Spleen (tissue), 11 donors: ENCODE results near the gene CLIP1. TPM values are rescaled to one million over a fixed set of nuclear protein-coding genes. Genes with fewer than 3 reads are reported as not detected.
A peak's percentile ranks its signal among the peaks of the same experiment; 100 is the strongest.

Experiments
- DNase-seq: peaks from one replicate; pipeline ENCODE4 v3.0.0-alpha.2; 2020
- H3K27ac ChIP-seq, 8 donors: fragments of 200-600 bp; sonication (generic) in 7 of 8; 1 replicate in 4 of 8; 2 replicates in 4 of 8; pipeline versions ENCODE4 v1.5.0 to v1.8.0; 2016 to 2021; ENCODE audit warnings: inconsistent platforms in 4 of 8, mild to moderate bottlenecking in 4 of 8, moderate library complexity in 1 of 8
- H3K27me3 ChIP-seq, 7 donors: fragments of 200-600 bp; sonication (generic) in 6 of 7; replicated peaks in 1 of 7; 1 replicate in 4 of 7; 2 replicates in 3 of 7; pipeline versions ENCODE4 v1.5.0 to v1.8.0; 2016 to 2021; ENCODE audit warnings: inconsistent platforms in 3 of 7, mild to moderate bottlenecking in 1 of 7
- H3K36me3 ChIP-seq, 6 donors: fragments of 200-600 bp; sonication (generic) in 5 of 6; 1 replicate in 4 of 6; 2 replicates in 2 of 6; pipeline versions ENCODE4 v1.5.0 to v1.8.0; 2016 to 2021; ENCODE audit warnings: inconsistent platforms in 2 of 6
- H3K4me1 ChIP-seq, 6 donors: fragments of 200-600 bp; sonication (generic) in 5 of 6; 1 replicate in 3 of 6; 2 replicates in 3 of 6; pipeline versions ENCODE4 v1.5.0 to v1.8.0; 2016 to 2021; ENCODE audit warnings: inconsistent platforms in 3 of 6
- H3K4me3 ChIP-seq, 8 donors: fragments of 200-600 bp; sonication (generic) in 7 of 8; 1 replicate in 4 of 8; 2 replicates in 4 of 8; pipeline versions ENCODE4 v1.5.0 to v1.8.0; 2016 to 2021; ENCODE audit warnings: inconsistent platforms in 4 of 8, mild to moderate bottlenecking in 4 of 8, moderate library complexity in 2 of 8
- H3K9me3 ChIP-seq, 8 donors: fragments of 200-600 bp; sonication (generic) in 7 of 8; 1 replicate in 4 of 8; 2 replicates in 4 of 8; pipeline versions ENCODE4 v1.5.0 to v1.8.0; 2016 to 2021; ENCODE audit warnings: inconsistent platforms in 4 of 8
- POLR2A ChIP-seq, 3 donors: fragments of 450-650 bp; IDR thresholded peaks; one replicate each; pipeline ENCODE4 v1.5.1; 2017; ENCODE audit warnings: antibody characterized with exemption in 3 of 3, mild to moderate bottlenecking in 1 of 3
- POLR2AphosphoS5 ChIP-seq, 3 donors: sonication (generic); formaldehyde crosslinking; IDR thresholded peaks; one replicate each; pipeline ENCODE4 v1.5.1; 2017; ENCODE audit warnings: antibody characterized with exemption in 3 of 3
- WGBS, 5 donors: extraction: QIAGEN DNeasy Blood & Tissue Kit in 3 of 5; methylation state at CpG; one replicate each; pipeline versions ENCODE4 v1.1.5 to v1.1.7; 2013 to 2018; 5-methylcytosine and 5-hydroxymethylcytosine counted together
- intact Hi-C: fragments of 100-400 bp; cut with DNase I; formaldehyde crosslinking; loops from one replicate; pipeline ENCODE4 v1.15.0; 2023; ENCODE audit warnings: low total_unique reads
- polyA plus RNA-seq, 3 donors: library from polyadenylated mRNA; stranded (reverse); fragments of 200-250 nt; gene quantifications; one replicate each; pipeline ENCODE4 v1.2.1, GENCODE V29; 2013
- total RNA-seq, 7 donors: library from RNA; depleted of rRNA in 3 of 7; stranded (reverse); fragments of >200 nt in 3 of 7; fragmentation: NEBNext Ultra II Directional in 4 of 7; extraction: Animal tissue kit (Norgen Biotek cat#: 25700) in 4 of 7; gene quantifications; one replicate each; pipeline versions ENCODE4 v1.1.0 to v1.2.1, GENCODE V29; 2016 to 2021
- TF ChIP-seq, protein P1 (sequence below), 11 experiments: fragments of 200-600 bp in 7 of 11; fragments of 450-650 bp in 4 of 11; sonication (generic) in 4 of 11; IDR thresholded peaks in 8 of 11; conservative IDR thresholded peaks in 3 of 11; 1 replicate in 7 of 11; 2 replicates in 4 of 11; pipeline versions ENCODE4 v1.4.0 to v1.8.0; 2016 to 2021; ENCODE audit warnings: antibody characterized with exemption in 11 of 11, inconsistent platforms in 4 of 11, mild to moderate bottlenecking in 1 of 11
- donor health status: healthy with polysubstance abuse.
- donor health status: DM: no; HTN: no; CAD: no; lungs with moderate emphysema.
- donor health status: DM: no; HTN: no; CAD: no.
- donor health status: Bipolar disorder and iron deficiency.
- donor health status: healthy.
- donor health status: DM: no; HTN: no; CAD: no.
- donor health status: DM: yes; HTN: yes; CAD: no.

The CLIP1 gene
- total and polyA plus RNA-seq, 10 donors, result 7.8 to 80.2 (median 57.2) TPM

GRCh38 chr12:122326586-122326985 lies 95.9 kb downstream of the CLIP1 start:
- WGBS, 5 donors, result 45 to 63% (median 50%) methylated on average over 5 of the region's 5 CpGs
- no peak for DNase-seq
- no peak overlapping the region for H3K4me3 ChIP-seq
- H3K27ac ChIP-seq, result peak overlapping the region in 7 of 8 donors; percentile 27 to 80 (median 69)
- no peaks in the 10 kb centered on the region for H3K9me3 ChIP-seq
- peaks cover 6 to 100% (median 70%) of the 10 kb centered on the region in 6 donors for H3K36me3 ChIP-seq
- H3K4me1 ChIP-seq, result peaks cover 0 to 26% (median 10%) of the 10 kb centered on the region in 6 donors
- no peaks in the 10 kb centered on the region for H3K27me3 ChIP-seq
- TF ChIP-seq POLR2AphosphoS5 (IDR thresholded peaks at IDR 0.05) (no peak), POLR2A (IDR thresholded peaks at IDR 0.05) (no peak)
- TF ChIP-seq, protein P1, sequence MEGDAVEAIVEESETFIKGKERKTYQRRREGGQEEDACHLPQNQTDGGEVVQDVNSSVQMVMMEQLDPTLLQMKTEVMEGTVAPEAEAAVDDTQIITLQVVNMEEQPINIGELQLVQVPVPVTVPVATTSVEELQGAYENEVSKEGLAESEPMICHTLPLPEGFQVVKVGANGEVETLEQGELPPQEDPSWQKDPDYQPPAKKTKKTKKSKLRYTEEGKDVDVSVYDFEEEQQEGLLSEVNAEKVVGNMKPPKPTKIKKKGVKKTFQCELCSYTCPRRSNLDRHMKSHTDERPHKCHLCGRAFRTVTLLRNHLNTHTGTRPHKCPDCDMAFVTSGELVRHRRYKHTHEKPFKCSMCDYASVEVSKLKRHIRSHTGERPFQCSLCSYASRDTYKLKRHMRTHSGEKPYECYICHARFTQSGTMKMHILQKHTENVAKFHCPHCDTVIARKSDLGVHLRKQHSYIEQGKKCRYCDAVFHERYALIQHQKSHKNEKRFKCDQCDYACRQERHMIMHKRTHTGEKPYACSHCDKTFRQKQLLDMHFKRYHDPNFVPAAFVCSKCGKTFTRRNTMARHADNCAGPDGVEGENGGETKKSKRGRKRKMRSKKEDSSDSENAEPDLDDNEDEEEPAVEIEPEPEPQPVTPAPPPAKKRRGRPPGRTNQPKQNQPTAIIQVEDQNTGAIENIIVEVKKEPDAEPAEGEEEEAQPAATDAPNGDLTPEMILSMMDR (IDR thresholded peaks at IDR 0.05 in 8 of 11, conservative IDR thresholded peaks at IDR 0.05 in 3 of 11), result no peak
- intact Hi-C loops, result no loop called here

DNA sequence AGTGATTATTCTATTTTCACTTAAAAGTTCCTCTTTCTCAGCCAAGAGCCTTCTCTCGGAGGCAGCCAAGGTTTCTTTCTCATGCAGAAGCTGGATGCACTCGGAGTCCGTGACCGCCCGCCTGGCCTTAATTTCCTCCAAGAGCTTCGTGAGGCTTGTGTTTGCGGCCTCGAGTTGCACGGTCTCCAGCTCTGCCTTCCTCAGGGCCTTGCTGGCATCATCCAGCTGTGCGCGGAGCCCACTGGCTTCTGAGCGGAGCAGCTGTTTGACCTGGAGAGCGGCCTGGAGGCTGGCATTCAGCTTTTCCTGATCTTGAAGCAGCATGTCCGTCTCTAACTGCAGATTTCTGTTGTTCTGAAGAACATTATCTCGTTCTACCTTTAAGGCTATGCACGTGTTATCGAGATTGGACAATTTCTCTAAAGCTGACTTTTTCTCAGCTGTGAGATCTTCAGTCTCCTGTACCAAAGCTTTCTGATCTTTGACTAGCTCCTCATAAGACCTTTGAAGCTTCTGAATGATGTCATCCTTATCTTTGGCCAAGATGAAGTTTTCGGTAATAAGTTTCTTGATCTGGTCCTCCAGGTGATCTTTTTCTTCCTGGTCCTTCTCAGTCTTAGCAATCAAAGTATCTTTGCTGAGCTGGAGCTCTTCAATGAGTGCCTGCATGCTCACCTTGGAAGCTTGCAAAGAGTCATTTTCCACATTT lies 99.0 kb downstream of the CLIP1 start:
- H3K27ac ChIP-seq, result no peak overlapping the region
- 95 to 98% (median 97%) methylated on average over 18 of the region's 18 CpGs for WGBS, 5 donors
- H3K9me3 ChIP-seq, result no peaks in the 10 kb centered on the region
- no peak for DNase-seq
- H3K36me3 ChIP-seq, result peaks cover 6 to 100% (median 66%) of the 10 kb centered on the region in 6 donors
- H3K4me1 ChIP-seq, result peaks cover 0 to 24% (median 10%) of the 10 kb centered on the region in 6 donors
- H3K4me3 ChIP-seq, result no peak overlapping the region
- H3K27me3 ChIP-seq, result no peaks in the 10 kb centered on the region
- intact Hi-C loops, result no loop called here
- TF ChIP-seq POLR2A (IDR thresholded peaks at IDR 0.05) (no peak), POLR2AphosphoS5 (IDR thresholded peaks at IDR 0.05) (peak in 1 of 3 donors; percentile 25)
- TF ChIP-seq, protein P1 (IDR thresholded peaks at IDR 0.05 in 8 of 11, conservative IDR thresholded peaks at IDR 0.05 in 3 of 11), result no peak

- peaks cover 6 to 100% (median 67%) of the 10 kb centered on the region in 6 donors for H3K36me3 ChIP-seq
- H3K27ac ChIP-seq, result no peak overlapping the region
- peaks cover 0 to 16% (median 5%) of the 10 kb centered on the region in 6 donors for H3K4me1 ChIP-seq
- WGBS, 5 donors, result 84 to 86% (median 85%) methylated on average over 8 of the region's 8 CpGs
- no peaks in the 10 kb centered on the region for H3K27me3 ChIP-seq
- no peak for DNase-seq
- intact Hi-C loops, result no loop called here
- no peaks in the 10 kb centered on the region for H3K9me3 ChIP-seq
- no peak overlapping the region for H3K4me3 ChIP-seq
- TF ChIP-seq, protein P1 (IDR thresholded peaks at IDR 0.05 in 8 of 11, conservative IDR thresholded peaks at IDR 0.05 in 3 of 11), result no peak
- TF ChIP-seq POLR2A (IDR thresholded peaks at IDR 0.05) (no peak), POLR2AphosphoS5 (IDR thresholded peaks at IDR 0.05) (no peak)
Measured at GRCh38 chr12:122322501-122322900, 100.0 kb downstream of the CLIP1 start.
